Renal cortical epithelial cell (primary cell): ENCODE results near the gene TAS2R1. TPM values are rescaled to one million over a fixed set of nuclear protein-coding genes. Genes with fewer than 3 reads are reported as not detected.

Source experiments
- DNase-seq: peaks from one replicate; pipeline ENCODE4 v3.0.0-alpha.2; 2011; ENCODE audit warnings: low read depth
- total RNA-seq: library from RNA; depleted of rRNA; stranded (reverse); fragments of >200 nt; gene quantifications from 2 replicates; pipeline ENCODE4 v1.2.3, GENCODE V29; 2014

The TAS2R1 gene
- total RNA-seq, 1 donor from 2014 or later = not detected

DNA sequence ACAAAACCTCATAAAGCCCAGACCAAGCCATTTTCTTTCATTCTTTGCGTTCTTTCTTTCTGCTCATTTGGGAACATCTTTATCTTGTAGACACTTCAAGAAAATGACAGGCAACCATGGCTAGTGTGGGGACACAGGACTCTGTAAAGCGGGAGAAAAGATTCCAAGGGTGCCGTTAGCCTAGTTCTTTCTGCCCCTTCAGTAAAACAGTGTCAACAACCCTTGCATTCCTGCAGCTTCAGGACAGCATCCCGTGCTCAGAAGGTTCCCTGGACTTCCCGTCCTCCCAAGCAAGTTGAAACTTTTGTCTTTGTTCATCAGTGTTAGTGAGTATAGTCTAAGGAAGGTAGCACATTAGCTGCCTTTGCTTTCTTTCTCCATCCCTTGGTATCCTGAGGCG lies 41.9 kb downstream of the TAS2R1 start:
- DNase-seq = no peak

DNA sequence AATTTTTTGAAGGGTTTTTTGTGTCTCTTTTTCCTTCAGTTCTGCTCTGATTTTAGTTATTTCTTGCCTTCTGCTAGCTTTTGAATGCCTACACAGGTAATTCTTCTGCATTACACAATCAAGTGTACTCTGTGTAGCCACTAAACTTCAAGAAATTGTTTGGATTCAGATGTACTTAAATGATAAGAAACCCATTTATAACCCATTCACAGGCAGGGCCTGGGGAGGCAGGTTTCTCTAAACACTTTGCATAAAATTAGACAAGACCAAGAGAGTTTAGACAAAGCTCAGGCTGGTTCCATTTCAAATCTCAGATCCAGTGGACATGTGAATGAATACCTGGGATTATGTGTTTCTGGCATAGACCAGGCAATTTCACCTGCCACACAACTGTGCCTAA lies 43.0 kb downstream of the TAS2R1 start:
- no peak for DNase-seq

DNA sequence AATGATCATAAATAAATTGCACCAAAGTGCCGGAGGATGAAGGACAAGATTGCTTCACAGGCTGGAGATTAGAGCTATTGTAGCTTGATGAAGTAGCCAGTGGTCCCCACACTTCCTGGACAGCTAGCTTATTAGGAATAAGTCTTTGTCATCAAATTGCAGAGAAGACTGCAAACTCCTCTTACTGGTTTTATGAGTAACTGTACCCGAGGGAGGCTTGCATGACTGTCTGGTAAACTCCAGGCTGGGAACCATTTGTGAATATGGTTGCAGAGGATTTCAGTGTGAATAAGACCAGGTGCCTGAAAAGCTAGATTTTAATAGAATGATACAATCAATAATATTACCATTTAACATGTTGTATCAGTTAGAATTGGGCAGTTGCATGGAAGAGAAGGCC lies 47.7 kb downstream of the TAS2R1 start:
- DNase-seq = no peak

Other genes starting within 250 kb of the TAS2R1 start
- 1.6 and 13.7 TPM in 2 replicates for gene SEMA5A, start 84.3 kb downstream of the TAS2R1 start, total RNA-seq